HG02981 (cell line): ENCODE results near the gene LYRM2.
A peak's percentile ranks its signal among the peaks of the same experiment; 100 is the strongest.
"Not testable (repeated sequence)": the region's sequence is repeated elsewhere in the genome, so short reads cannot be mapped to it uniquely, and the experiment has no call there.

Experiments
- ATAC-seq: cut with Tn5 transposase; IDR thresholded peaks from one replicate; pipeline ENCODE4 v1.9.1; 2021; ENCODE audit warnings: mild to moderate bottlenecking, moderate library complexity; ENCODE audit not compliant: unreplicated experiment

The LYRM2 gene

DNA sequence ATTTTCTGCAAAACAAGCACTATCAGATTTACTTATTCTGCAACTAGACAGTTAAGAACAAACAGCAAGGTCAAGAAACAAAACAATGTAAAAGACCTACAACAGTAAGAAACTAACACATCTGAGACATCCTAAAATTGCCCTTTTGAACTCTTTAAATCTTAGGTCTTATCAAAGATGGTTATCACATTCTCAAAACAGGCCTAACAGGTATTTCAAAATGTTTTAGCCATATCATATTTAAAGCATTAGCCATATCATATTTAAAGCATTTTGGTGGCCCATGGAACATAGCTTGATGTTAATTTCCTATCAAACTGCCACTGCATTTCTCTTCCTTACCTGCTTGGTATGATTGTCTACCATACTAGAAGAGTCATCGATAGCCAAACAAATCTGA lies 11.1 kb upstream of the LYRM2 start:
- ATAC-seq, result no peak

DNA sequence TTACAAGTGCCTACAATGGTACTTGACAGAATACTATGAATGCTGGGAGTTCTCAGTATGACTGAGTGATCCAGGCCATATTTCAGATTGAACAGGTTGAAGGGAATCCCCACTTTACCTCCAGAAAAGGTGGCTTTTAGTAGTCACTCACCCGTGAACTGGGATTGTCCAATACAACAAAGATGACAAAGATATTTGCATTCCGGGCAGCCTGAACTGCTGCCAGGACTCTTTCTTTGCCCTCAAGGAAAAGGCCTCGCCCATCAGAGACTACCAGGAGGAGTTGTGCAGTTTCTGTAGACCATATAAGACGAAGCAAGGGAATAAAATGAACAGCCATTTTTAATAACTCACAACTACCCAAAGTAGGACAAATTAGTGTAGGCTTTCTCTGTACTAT lies 6.3 kb upstream of the LYRM2 start:
- ATAC-seq, result no peak

GRCh38 chr6:89643406-89643805 lies 4.9 kb upstream of the LYRM2 start:
- no peak for ATAC-seq

DNA sequence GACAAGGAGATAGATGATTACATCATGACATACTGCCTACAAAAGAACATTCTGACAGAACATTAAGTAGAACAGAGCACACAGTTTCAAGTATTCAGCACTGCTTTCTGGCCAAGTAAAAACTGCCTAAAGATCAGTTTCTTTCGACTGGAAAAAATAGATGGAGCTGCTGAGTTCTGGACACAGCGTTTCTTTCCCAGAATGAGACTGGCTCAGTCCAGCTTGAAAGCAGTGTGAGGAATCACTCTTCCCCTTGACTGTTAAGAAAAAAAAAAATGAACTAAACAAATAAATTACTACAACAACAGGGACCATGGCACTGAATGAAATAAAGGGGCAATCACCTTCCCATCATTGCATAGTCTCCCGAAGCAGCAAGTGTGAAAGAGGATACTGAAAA lies 4.4 kb upstream of the LYRM2 start:
- ATAC-seq, result no peak

- ATAC-seq, result not testable (repeated sequence)
Observed at GRCh38 chr6:89641581-89641980, 3.0 kb upstream of the LYRM2 start.

DNA sequence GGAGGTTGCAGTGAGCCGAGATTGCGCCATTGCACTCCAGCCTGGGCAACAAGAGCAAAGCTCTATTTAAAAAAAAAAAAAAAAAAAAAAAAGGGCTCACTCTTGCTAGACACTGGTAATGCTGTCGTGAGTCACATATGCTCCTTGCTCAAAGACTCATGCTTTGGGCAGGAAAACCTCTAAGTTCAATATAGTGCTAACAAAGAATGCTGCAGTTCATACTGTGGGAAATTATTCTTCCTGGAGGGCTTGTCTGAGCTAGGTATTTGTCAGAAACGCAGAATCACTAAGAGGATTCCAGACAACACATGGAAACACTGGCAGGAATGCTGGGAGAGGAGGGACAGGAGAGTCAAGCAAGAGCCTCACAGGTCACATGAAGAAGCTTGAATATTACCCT lies 2.3 kb upstream of the LYRM2 start:
- no peak for ATAC-seq

- no peak for ATAC-seq
Observed at GRCh38 chr6:89637960-89638319, 607 bp downstream of the LYRM2 start.

- not testable (repeated sequence) for ATAC-seq
Observed at GRCh38 chr6:89636412-89636811, 2.1 kb downstream of the LYRM2 start.

DNA sequence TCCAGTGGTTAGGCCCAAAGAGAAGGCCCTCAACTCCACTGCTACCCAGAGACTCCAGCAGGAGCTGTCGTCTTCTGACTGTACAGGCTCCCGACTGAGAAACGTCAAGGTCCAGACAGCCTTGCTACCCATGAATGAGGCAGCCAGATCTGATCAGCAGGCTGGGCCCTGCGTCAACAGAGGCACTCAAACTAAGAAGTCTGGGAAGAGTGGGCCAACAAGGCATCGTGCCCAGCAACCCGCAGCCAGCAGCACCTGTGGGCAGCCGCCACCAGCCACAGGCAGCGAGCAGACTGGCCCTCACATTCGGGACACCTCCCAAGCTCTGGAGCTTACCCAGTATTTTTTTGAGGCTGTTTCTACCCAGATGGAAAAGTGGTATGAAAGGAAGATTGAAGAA lies 8.1 kb downstream of the LYRM2 start:
- no peak for ATAC-seq

DNA sequence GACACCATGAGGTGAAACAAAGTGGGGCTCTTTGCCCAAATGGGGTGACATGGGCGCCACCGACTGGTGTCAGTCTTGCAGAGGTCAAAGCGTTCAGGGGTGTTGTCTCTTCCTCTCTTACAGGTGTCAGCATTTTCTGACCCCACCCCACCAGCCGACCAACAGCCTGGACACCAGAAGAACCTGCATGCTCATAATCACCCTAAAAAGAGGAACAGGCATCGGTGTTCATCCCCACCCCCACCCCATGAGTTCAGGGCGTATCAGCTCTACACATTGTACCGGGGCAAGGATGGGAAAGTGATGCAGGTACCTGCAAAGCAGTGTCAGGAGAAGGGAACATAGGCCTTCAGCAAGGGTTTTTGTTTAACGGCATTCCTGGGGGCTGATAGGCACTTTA lies 14.8 kb downstream of the LYRM2 start:
- no peak for ATAC-seq

DNA sequence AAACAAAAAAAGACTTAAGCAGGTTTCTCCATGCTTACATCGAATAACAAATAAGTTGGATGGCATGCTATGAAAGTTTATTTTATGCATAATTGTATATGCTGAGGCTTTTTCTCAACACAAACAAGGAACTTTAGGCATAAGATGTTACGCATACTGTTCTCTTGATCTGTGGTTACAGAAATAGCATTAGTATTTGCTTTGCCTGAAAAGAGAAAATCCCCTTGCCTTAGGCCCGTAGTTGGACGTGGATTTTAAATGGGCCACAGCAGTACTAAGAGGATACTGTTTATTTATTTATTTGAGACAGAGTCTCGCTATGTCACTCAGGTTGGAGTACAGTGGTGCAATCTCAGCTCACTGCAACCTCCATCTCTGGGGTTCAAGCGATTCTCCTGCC lies 19.0 kb downstream of the LYRM2 start:
- no peak for ATAC-seq

- ATAC-seq, result no peak
Observed at GRCh38 chr6:89618026-89618425, 20.5 kb downstream of the LYRM2 start.

DNA sequence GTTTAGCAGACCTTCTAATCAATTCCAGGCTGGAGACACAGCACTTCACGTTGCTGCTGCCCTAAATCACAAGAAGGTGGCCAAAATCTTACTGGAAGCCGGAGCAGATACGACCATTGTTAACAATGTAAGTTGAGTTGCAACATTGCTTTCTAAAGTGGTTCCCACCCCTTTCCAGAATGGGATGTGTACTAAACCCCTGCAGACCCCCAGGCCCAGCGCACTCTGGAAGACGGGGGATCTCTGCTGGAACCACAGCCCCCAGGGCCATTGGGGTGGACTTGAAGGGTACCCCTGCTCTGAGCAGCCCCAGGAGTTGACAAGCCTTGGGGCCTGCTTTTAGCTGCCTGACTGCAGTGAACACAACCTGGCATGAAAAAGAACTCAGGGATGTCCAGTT lies 22.0 kb downstream of the LYRM2 start:
- ATAC-seq, result no peak

GRCh38 chr6:89615882-89616281 lies 22.7 kb downstream of the LYRM2 start:
- ATAC-seq, result no peak

DNA sequence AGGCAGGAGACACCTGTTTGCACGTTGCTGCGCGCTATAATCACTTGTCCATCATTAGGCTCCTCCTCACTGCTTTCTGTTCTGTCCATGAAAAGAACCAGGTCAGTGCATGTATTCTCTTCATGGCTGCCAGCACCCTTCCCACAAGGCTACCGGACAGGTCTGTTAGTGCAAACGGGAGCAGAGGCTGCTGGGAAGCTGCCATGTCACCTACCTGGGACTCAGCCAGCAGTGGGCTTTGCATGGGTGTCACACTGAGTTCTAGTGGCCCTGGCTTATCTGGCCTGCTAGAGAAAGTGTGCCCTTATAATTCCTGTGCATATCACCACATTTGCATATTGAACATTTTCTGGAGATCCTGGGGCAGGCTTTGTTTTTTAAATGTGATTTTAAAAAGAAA lies 24.8 kb downstream of the LYRM2 start:
- no peak for ATAC-seq

GRCh38 chr6:89612121-89612520 lies 26.4 kb downstream of the LYRM2 start:
- no peak for ATAC-seq

- no peak for ATAC-seq
Observed at GRCh38 chr6:89611666-89612065, 26.9 kb downstream of the LYRM2 start.

DNA sequence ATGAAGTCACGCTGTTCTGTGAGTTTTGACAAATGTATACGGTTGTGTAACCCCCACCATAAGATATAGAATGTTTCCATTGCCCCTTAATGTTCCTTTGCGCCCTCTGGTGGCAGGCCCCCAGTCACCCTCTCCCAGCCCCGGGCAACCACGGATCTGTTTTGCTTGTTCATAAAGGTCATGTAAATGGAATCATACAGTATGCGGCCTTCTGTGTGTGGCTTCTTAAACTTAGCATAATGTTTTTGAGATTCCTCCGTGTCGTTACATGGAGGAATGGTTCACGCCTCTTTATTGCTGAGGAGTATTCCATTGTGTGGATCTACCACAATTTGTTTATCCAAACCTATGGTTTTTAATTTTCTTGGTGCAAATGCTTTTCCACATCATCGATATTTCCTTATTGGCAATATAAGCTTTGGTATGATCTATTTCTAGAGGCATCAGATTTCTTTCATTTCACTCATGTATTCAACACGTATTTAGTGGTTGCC lies 28.4 kb downstream of the LYRM2 start:
- peak; percentile 54 for ATAC-seq

- no peak for ATAC-seq
Observed at GRCh38 chr6:89605861-89606260, 32.7 kb downstream of the LYRM2 start.

DNA sequence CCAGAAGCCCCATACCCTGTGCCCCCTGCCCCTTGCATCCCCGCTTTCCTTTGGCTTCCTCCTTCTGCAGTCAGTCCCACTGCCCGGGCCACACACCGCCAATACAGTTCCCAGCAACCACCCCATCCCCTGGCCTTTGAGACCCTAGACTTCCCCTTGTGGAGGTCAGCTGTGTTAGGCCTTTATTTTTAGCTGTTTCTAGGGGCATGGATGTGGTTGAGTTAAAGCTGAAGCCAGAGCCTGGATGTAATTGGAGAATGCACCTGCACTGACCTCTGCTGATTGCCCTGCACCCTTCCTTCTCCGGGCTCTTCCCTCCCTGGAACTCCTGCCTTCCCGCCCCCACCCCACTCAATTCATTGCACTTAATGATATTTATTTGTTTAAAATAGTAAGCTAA lies 33.9 kb downstream of the LYRM2 start:
- no peak for ATAC-seq

- ATAC-seq, result no peak
Observed at GRCh38 chr6:89602166-89602565, 36.4 kb downstream of the LYRM2 start.

DNA sequence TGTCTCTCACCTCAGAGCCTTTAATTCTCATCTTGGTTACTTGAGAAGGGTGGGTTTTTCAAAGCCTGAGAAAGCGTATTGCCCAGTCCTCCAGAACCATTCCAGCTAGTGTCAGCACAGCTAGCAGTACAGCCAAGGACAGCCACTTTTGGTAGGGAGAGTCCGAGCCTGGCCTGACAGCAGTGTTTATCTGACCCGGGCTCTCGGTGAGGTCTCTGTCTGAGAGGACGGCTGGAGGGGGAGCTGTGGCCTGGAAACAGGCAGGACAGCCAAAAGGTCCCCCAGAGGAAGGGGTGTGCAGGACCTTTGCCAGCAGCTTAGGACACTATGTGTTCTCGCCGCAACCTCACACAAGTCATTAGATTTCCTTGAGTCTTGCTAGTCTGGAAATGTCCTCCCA lies 38.8 kb downstream of the LYRM2 start:
- ATAC-seq, result no peak

- no peak for ATAC-seq
Observed at GRCh38 chr6:89597988-89598387, 40.6 kb downstream of the LYRM2 start.

- no peak for ATAC-seq
Observed at GRCh38 chr6:89597372-89597771, 41.2 kb downstream of the LYRM2 start.
